DOHH2 (cell line): ENCODE data around the gene NCBP3.

ENCODE experiments used
- H3F3A ChIP-seq: fragments of 200-600 bp; sonication (generic), shearing (Covaris generic); 2 replicates; pipeline ENCODE4 v1.6.0; 2016; ENCODE audit warnings: antibody characterized with exemption, mild to moderate bottlenecking; ENCODE audit not compliant: control insufficient read depth, insufficient read depth
- H3K27ac ChIP-seq: fragments of 200-600 bp; sonication (generic); 2 replicates; pipeline ENCODE4 v1.5.1; 2014; ENCODE audit warnings: low read depth, mild to moderate bottlenecking, low read length, moderate library complexity
- H3K27me3 ChIP-seq: fragments of 200-600 bp; sonication (generic); 2 replicates; pipeline ENCODE4 v1.6.1; 2014; ENCODE audit warnings: mild to moderate bottlenecking, low read length, mixed read lengths; ENCODE audit not compliant: control insufficient read depth
- H3K36me3 ChIP-seq: fragments of 200-600 bp; sonication (generic); 2 replicates; pipeline ENCODE4 v1.6.1; 2014; ENCODE audit warnings: mild to moderate bottlenecking, low read length, moderate library complexity, mixed read lengths; ENCODE audit not compliant: control insufficient read depth
- H3K4me1 ChIP-seq: fragments of 200-600 bp; sonication (generic); 2 replicates; pipeline ENCODE4 v1.6.1; 2014; ENCODE audit warnings: mild to moderate bottlenecking, low read length, mixed read lengths; ENCODE audit not compliant: control insufficient read depth
- H3K4me2 ChIP-seq: fragments of 200-600 bp; sonication (generic); 2 replicates; pipeline ENCODE4 v1.6.0; 2014; ENCODE audit warnings: mild to moderate bottlenecking, low read length, moderate library complexity
- H3K4me3 ChIP-seq: fragments of 200-600 bp; sonication (generic); 2 replicates; pipeline ENCODE4 v1.5.1; 2014; ENCODE audit warnings: mild to moderate bottlenecking, low read length, mixed read lengths
- H3K79me2 ChIP-seq: fragments of 200-600 bp; sonication (generic); 2 replicates; pipeline ENCODE4 v1.6.1; 2014; ENCODE audit warnings: mild to moderate bottlenecking, low read length, mixed read lengths; ENCODE audit not compliant: control insufficient read depth
- H3K9me2 ChIP-seq: fragments of 200-600 bp; sonication (generic); replicated peaks from 2 replicates; pipeline ENCODE4 v1.6.1; 2014; ENCODE audit warnings: mild to moderate bottlenecking, low read length, mixed read lengths; ENCODE audit not compliant: control insufficient read depth
- H3K9me3 ChIP-seq: fragments of 200-600 bp; sonication (generic); 2 replicates; pipeline ENCODE4 v1.6.1; 2014; ENCODE audit warnings: antibody characterized with exemption, low read length, mixed read lengths; ENCODE audit not compliant: control insufficient read depth, insufficient read depth
- H4K20me1 ChIP-seq: fragments of 200-600 bp; sonication (generic); 2 replicates; pipeline ENCODE4 v1.6.0; 2014; ENCODE audit warnings: low read depth, mild to moderate bottlenecking, antibody characterized with exemption, low read length, moderate library complexity; ENCODE audit not compliant: control insufficient read depth, insufficient read depth
- EZH2phosphoT487 ChIP-seq: fragments of 200-600 bp; sonication (generic); IDR thresholded peaks from 2 replicates; pipeline ENCODE4 v1.6.1; 2017; ENCODE audit warnings: borderline replicate concordance, mild to moderate bottlenecking, antibody characterized with exemption, low read length, moderate library complexity, mixed read lengths
- TF ChIP-seq, protein P1 (sequence below): fragments of 200-600 bp; sonication (generic); IDR thresholded peaks from one replicate; pipeline ENCODE4 v1.5.1; 2014; ENCODE audit warnings: antibody characterized with exemption, mild to moderate bottlenecking, low read depth, low read length; ENCODE audit not compliant: poor library complexity, severe bottlenecking

The NCBP3 gene

DNA sequence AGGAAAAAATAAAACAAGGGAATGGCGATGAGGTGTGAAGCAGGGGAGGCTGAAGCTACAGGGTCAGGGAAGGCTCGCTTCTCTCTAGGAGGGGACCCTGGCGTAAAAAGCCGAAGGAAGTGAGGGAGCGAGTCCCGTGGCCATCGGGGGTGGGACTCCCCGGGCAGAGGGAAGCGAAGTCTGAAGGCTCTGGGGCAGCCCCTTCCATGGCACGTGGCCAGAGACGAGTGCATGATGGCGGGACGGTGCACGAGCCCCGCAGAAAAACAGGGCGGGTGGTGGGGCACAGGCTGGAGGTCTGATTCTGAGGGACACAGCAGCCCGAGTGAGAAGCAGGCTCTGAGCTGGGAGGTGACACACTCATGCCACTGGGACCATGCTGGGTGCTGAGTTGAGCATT is 21.1 kb upstream of the NCBP3 start:
- no peak for TF ChIP-seq EZH2phosphoT487
- TF ChIP-seq, protein P1, sequence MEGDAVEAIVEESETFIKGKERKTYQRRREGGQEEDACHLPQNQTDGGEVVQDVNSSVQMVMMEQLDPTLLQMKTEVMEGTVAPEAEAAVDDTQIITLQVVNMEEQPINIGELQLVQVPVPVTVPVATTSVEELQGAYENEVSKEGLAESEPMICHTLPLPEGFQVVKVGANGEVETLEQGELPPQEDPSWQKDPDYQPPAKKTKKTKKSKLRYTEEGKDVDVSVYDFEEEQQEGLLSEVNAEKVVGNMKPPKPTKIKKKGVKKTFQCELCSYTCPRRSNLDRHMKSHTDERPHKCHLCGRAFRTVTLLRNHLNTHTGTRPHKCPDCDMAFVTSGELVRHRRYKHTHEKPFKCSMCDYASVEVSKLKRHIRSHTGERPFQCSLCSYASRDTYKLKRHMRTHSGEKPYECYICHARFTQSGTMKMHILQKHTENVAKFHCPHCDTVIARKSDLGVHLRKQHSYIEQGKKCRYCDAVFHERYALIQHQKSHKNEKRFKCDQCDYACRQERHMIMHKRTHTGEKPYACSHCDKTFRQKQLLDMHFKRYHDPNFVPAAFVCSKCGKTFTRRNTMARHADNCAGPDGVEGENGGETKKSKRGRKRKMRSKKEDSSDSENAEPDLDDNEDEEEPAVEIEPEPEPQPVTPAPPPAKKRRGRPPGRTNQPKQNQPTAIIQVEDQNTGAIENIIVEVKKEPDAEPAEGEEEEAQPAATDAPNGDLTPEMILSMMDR = no peak
- H3K4me3 ChIP-seq = no peak overlapping the region
- H3K4me1 ChIP-seq = no peaks in the 10 kb centered on the region
- no peak overlapping the region for H3K27ac ChIP-seq
- no peaks in the 10 kb centered on the region for H3K36me3 ChIP-seq
- H3K9me2 ChIP-seq = no peaks in the 10 kb centered on the region
- no peaks in the 10 kb centered on the region for H3K79me2 ChIP-seq
- H3F3A ChIP-seq = no peaks in the 10 kb centered on the region
- no peaks in the 10 kb centered on the region for H3K27me3 ChIP-seq
- H3K4me2 ChIP-seq = no peak overlapping the region
- H4K20me1 ChIP-seq = no peaks in the 10 kb centered on the region
- no peaks in the 10 kb centered on the region for H3K9me3 ChIP-seq

DNA sequence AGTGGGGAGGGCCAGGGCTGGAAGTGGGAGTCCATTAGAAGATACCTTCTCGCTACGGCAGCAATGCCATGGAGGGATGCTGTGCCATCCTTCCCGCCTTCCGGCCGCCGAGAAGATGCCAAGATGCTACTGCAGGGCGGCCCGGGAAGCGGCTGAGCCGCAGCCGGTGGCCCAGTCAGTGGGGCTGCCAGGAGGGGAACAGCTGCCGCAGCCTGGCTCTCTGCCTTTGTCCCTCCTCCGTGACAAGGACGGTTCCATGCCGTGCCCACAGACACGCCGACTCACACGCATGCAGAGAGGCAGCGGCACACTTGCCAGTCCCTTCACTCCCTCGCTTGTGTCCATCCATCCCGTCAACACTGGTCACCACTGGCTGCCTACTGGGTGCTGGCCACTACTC is 20.2 kb upstream of the NCBP3 start:
- Histone ChIP-seq H3K79me2 (no peaks in the 10 kb centered on the region), H3K4me1 (no peaks in the 10 kb centered on the region), H3K27me3 (no peaks in the 10 kb centered on the region), H3K4me3 (no peak overlapping the region), H3F3A (no peaks in the 10 kb centered on the region), H3K4me2 (no peak overlapping the region), H3K9me2 (no peaks in the 10 kb centered on the region), H3K27ac (no peak overlapping the region), H3K9me3 (no peaks in the 10 kb centered on the region), H3K36me3 (no peaks in the 10 kb centered on the region), H4K20me1 (no peaks in the 10 kb centered on the region)
- TF ChIP-seq EZH2phosphoT487 = no peak
- TF ChIP-seq, protein P1 = no peak

DNA sequence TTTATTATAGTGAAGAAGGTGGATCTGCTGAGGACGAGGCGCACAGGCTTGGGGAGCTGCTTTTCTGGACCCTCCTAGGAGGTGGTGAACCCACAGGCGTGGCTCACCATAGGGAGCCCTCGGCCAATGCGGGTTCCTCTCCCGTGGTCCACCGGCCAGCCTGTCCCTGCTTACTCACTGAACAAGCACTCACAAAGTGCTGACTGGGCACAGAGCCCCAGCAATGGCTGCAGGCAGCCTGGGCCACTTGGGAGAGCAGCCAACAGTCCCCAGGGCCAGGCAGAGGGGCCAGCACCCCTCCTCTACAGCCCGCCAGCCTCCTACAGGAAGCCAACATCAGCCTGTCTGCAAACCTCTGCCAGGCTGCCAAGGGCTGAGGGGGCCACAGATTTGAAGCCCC is 19.1 kb upstream of the NCBP3 start:
- no peaks in the 10 kb centered on the region for H3K79me2 ChIP-seq
- no peak for TF ChIP-seq EZH2phosphoT487
- TF ChIP-seq, protein P1 = no peak
- no peak overlapping the region for H3K27ac ChIP-seq
- H3K4me3 ChIP-seq = no peak overlapping the region
- H3K27me3 ChIP-seq = no peaks in the 10 kb centered on the region
- no peaks in the 10 kb centered on the region for H3K4me1 ChIP-seq
- no peaks in the 10 kb centered on the region for H3K36me3 ChIP-seq
- H3F3A ChIP-seq = no peaks in the 10 kb centered on the region
- no peaks in the 10 kb centered on the region for H4K20me1 ChIP-seq
- no peaks in the 10 kb centered on the region for H3K9me3 ChIP-seq
- no peak overlapping the region for H3K4me2 ChIP-seq
- H3K9me2 ChIP-seq = no peaks in the 10 kb centered on the region

- no peak overlapping the region for H3K4me2 ChIP-seq
- H3K79me2 ChIP-seq = no peaks in the 10 kb centered on the region
- H4K20me1 ChIP-seq = no peaks in the 10 kb centered on the region
- no peaks in the 10 kb centered on the region for H3K9me3 ChIP-seq
- H3F3A ChIP-seq = no peaks in the 10 kb centered on the region
- no peaks in the 10 kb centered on the region for H3K36me3 ChIP-seq
- H3K4me1 ChIP-seq = no peaks in the 10 kb centered on the region
- no peak overlapping the region for H3K4me3 ChIP-seq
- no peak overlapping the region for H3K27ac ChIP-seq
- H3K9me2 ChIP-seq = no peaks in the 10 kb centered on the region
- no peak for TF ChIP-seq EZH2phosphoT487
- TF ChIP-seq, protein P1 = no peak
- H3K27me3 ChIP-seq = no peaks in the 10 kb centered on the region
Measured at GRCh38 chr17:3864534-3864933, 18.5 kb upstream of the NCBP3 start.
